ENCODE measurements around the gene ITPR3.
A peak's percentile ranks its signal among the peaks of the same experiment; 100 is the strongest.

Gene ITPR3

GRCh38 chr6:33710296-33711121 lies 89.4 kb downstream of the ITPR3 start:
- H3K4me1 Mint-ChIP-seq: peaks cover 49% of the 10 kb centered on the region
- no peaks in the 10 kb centered on the region for H3K9me3 Mint-ChIP-seq
- ATAC-seq (peak; percentile 14), DNase-seq (no peak)
- H3K4me3 Mint-ChIP-seq: peak overlapping the region; percentile 98
- H3K27me3 Mint-ChIP-seq: no peaks in the 10 kb centered on the region
- H3K27ac Mint-ChIP-seq: peak overlapping the region; percentile 100

GRCh38 chr6:33711140-33712129 lies 90.3 kb downstream of the ITPR3 start, which contains the start of gene UQCC2:
Gene UQCC2 (minus strand): TSS chr6:33711700. CDS start chr6:33711686, 14 bp downstream.
- Mint-ChIP-seq H3K27me3 (no peaks in the 10 kb centered on the region), H3K4me1 (peaks cover 45% of the 10 kb centered on the region), H3K9me3 (no peaks in the 10 kb centered on the region), H3K4me3 (peak within 1 kb of the TSS; percentile 98), H3K27ac (peak within 1 kb of the TSS; percentile 100)
- ATAC-seq (peak; percentile 97), DNase-seq (peak; percentile 96 to 97)

- H3K9me3 Mint-ChIP-seq: no peaks in the 10 kb centered on the region
- ATAC-seq (no peak), DNase-seq (no peak)
- no peak overlapping the region for H3K27ac Mint-ChIP-seq
- H3K27me3 Mint-ChIP-seq: no peaks in the 10 kb centered on the region
- no peak overlapping the region for H3K4me3 Mint-ChIP-seq
- H3K4me1 Mint-ChIP-seq: peaks cover 40% of the 10 kb centered on the region
These were observed 91.8 kb downstream of the ITPR3 start for GRCh38 chr6:33712914-33713313.

GRCh38 chr6:33713786-33714185 lies 92.7 kb downstream of the ITPR3 start:
- peaks cover 32% of the 10 kb centered on the region for H3K4me1 Mint-ChIP-seq
- H3K4me3 Mint-ChIP-seq: no peak overlapping the region
- H3K27ac Mint-ChIP-seq: no peak overlapping the region
- no peaks in the 10 kb centered on the region for H3K27me3 Mint-ChIP-seq
- ATAC-seq (no peak), DNase-seq (no peak)
- no peaks in the 10 kb centered on the region for H3K9me3 Mint-ChIP-seq

GRCh38 chr6:33714385-33715040 lies 93.4 kb downstream of the ITPR3 start:
- Mint-ChIP-seq H3K4me3 (no peak overlapping the region), H3K4me1 (peaks cover 24% of the 10 kb centered on the region), H3K27me3 (no peaks in the 10 kb centered on the region), H3K9me3 (no peaks in the 10 kb centered on the region), H3K27ac (no peak overlapping the region)
- no peak for ATAC-seq
- DNase-seq: no peak

GRCh38 chr6:33716379-33716778 lies 95.3 kb downstream of the ITPR3 start:
- Mint-ChIP-seq H3K27ac (no peak overlapping the region), H3K4me1 (peaks cover 9% of the 10 kb centered on the region), H3K9me3 (no peaks in the 10 kb centered on the region), H3K4me3 (no peak overlapping the region), H3K27me3 (no peaks in the 10 kb centered on the region)
- DNase-seq (no peak), ATAC-seq (no peak)

- Mint-ChIP-seq H3K27ac (no peak overlapping the region), H3K9me3 (no peaks in the 10 kb centered on the region), H3K4me1 (peaks cover 2% of the 10 kb centered on the region), H3K4me3 (no peak overlapping the region), H3K27me3 (no peaks in the 10 kb centered on the region)
- DNase-seq (no peak), ATAC-seq (no peak)
These were observed 95.9 kb downstream of the ITPR3 start for GRCh38 chr6:33716890-33717632.

- no peak for DNase-seq
- no peaks in the 10 kb centered on the region for H3K27me3 Mint-ChIP-seq
- H3K9me3 Mint-ChIP-seq: no peaks in the 10 kb centered on the region
- H3K27ac Mint-ChIP-seq: no peak overlapping the region
- no peak overlapping the region for H3K4me3 Mint-ChIP-seq
- ATAC-seq: no peak
- no peaks in the 10 kb centered on the region for H3K4me1 Mint-ChIP-seq
These were observed 96.9 kb downstream of the ITPR3 start for GRCh38 chr6:33717934-33718455.

- Mint-ChIP-seq H3K9me3 (no peaks in the 10 kb centered on the region), H3K4me3 (no peak overlapping the region), H3K27me3 (no peaks in the 10 kb centered on the region), H3K4me1 (peaks cover 5% of the 10 kb centered on the region), H3K27ac (no peak overlapping the region)
- no peak for DNase-seq
- ATAC-seq: peak; percentile 40
These were observed 97.6 kb downstream of the ITPR3 start for GRCh38 chr6:33718713-33719112.

GRCh38 chr6:33719326-33719987 lies 98.3 kb downstream of the ITPR3 start:
- Mint-ChIP-seq H3K4me1 (peaks cover 12% of the 10 kb centered on the region), H3K27me3 (no peaks in the 10 kb centered on the region), H3K4me3 (no peak overlapping the region), H3K9me3 (no peaks in the 10 kb centered on the region), H3K27ac (no peak overlapping the region)
- DNase-seq (no peak), ATAC-seq (no peak)

- H3K4me1 Mint-ChIP-seq: peaks cover 22% of the 10 kb centered on the region
- no peak overlapping the region for H3K27ac Mint-ChIP-seq
- DNase-seq (no peak), ATAC-seq (no peak)
- H3K4me3 Mint-ChIP-seq: no peak overlapping the region
- H3K27me3 Mint-ChIP-seq: no peaks in the 10 kb centered on the region
- H3K9me3 Mint-ChIP-seq: no peaks in the 10 kb centered on the region
These were observed 99.9 kb downstream of the ITPR3 start for GRCh38 chr6:33720998-33721397.

- no peaks in the 10 kb centered on the region for H3K27me3 Mint-ChIP-seq
- H3K27ac Mint-ChIP-seq: no peak overlapping the region
- ATAC-seq (no peak), DNase-seq (no peak)
- no peak overlapping the region for H3K4me3 Mint-ChIP-seq
- H3K4me1 Mint-ChIP-seq: peaks cover 22% of the 10 kb centered on the region
- no peaks in the 10 kb centered on the region for H3K9me3 Mint-ChIP-seq
These were observed 100.4 kb downstream of the ITPR3 start for GRCh38 chr6:33721508-33721907.

- Mint-ChIP-seq H3K27me3 (no peaks in the 10 kb centered on the region), H3K4me1 (peaks cover 22% of the 10 kb centered on the region), H3K4me3 (no peak overlapping the region), H3K27ac (no peak overlapping the region), H3K9me3 (no peaks in the 10 kb centered on the region)
- DNase-seq (no peak), ATAC-seq (no peak)
These were observed 101.0 kb downstream of the ITPR3 start for GRCh38 chr6:33722103-33722623.
